GM04503 (cell line): ENCODE results near the gene C3orf33.

Source experiments
- DNase-seq: peaks from one replicate; pipeline ENCODE4 v3.0.0-alpha.2; 2012; ENCODE audit warnings: low read depth

C3orf33 gene

DNA sequence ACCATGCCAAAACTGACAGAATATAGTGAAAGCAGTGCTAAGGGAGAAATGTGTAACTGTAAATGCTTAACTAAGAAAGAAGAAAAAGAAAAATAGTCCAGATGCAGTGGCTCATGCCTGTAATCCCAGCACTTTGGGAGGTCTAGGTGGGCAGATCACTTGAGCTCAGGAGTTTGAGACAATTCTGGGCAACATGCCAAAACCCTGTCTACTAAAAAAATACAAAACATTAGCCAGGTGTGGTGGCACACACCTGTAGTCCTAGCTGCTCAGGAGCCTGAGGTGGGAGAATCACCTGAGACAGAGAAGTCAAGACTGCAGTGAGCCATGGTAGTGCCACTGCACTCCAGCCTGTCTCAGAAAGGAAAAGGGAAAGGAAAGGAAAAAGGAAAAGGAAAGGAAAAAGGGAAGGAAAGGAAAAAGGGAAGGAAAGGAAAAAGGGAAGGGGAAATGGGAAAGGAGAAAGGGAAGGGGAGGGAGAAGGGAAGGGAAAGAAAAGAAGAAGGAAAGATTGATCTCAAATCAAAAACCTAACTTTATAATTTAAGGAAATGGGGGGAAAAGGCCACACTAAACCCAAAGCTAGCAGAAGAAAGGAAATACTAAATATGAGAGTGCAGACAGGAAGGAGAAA lies 20.3 kb downstream of the C3orf33 start:
- no peak for DNase-seq

DNA sequence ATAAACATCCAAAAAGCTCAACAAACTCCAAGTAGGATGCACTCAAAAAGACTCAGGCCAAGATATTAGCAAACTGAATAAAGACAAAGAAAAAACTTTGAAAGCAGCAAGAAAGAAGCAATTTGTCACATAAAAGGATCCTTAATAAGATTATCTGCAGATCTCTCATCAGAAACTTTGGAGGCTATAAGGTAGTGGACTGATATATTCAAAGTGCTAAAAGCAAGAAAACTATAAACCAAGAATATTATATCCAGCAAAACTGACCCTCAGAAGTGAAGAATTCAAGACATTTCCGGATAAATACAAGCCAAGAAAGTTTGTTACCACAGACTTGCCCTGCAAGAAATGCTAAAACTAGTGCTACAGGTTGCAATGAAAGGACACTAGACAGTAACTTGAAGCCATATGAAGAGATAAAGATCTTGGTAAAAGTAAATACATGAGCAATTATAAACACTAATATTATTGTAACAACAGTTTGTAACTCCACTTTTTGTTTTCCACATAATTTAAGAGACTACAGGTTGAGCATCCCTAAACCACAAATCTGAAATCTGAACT lies 23.6 kb downstream of the C3orf33 start:
- DNase-seq = no peak

DNA sequence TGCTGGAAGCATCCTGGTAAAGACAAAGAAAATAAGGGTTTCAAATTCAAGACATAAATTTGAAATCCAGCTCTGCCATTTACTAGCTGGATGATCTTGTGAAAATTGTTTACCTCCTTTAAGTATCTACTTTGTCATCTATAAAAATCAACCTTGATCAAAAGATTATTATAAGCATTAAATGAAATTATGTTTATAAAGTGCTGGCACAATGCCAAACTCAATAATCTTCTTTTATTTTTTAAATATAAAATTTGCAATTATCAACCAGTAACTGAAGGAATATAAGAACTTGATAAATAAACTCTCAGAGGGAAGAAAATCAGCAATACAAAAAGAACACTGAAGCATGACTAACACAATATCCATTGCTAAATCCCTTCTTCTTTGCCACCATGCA lies 25.8 kb downstream of the C3orf33 start:
- DNase-seq = no peak

DNA sequence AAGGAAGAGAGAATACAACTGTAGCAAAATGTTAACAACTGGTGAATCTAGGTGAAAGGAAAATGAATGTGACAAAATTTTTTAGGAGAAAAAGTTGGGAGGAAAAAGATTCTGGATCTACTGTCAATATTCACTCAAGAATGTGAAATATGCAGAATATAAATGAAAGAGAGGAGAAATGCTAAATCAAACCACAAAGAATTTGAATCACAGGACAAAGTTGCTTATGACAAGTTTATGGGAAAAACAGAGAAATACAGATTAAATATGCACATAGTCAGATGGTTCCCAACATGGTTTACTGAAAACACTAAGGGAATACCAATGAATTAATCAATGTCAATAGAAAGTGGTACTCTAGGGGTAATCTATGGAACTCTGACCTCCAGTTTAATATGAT lies 27.6 kb downstream of the C3orf33 start:
- DNase-seq = no peak

DNA sequence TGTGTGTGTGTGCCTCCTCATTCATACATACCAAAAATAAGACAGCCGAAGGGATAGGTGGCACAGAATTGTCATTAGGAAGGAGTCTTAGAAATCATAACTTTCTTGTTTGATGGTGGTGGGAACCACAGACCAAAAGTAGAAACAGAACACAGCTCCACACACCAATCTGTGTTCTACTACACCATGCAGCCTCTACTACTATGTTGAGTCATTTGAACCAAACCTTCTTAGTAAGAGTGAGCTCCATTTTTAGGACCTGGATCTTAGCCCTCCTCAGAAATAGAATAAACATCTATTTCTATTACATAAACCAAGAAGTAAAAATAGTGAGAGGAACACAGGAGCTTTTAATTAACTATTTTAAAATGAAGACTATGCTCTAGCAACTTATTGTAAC lies 33.3 kb downstream of the C3orf33 start:
- DNase-seq = no peak

DNA sequence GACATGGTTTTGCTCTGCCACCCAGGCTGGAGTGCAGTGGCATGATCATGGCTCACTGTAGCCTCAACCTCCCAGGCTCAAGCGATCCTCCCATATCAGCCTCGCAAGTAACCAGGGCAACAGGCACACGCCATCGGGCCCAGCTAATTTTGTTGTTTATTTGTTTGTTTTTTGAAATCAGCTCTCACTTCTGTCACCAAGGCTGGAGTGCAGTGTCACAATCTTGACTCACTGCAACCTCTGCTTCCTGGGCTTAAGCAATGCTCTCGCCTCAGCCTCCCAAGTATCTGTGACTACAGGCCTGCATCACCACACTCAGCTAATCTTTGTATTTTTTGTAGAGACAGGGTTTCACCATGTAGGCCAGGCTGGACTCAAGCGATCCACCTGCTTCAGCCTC lies 35.0 kb downstream of the C3orf33 start:
- DNase-seq = no peak

DNA sequence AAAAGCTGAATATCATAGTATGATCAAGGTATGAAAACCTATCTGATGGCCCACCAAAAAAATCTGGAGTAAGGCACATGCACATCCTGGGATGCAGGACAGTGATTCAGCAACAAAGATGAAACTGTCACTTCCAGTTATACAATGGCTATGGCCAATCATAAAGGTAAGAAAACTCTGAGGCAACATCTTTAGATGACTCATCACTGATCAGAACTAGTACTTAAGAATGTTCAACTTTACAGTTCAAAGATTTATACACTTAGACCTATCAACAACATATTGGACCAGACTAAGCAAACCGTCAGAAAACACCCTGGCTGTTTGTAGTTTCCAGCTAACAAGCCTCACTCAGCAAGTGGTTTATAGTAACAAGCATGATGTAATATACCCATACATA lies 39.9 kb downstream of the C3orf33 start:
- DNase-seq = no peak

DNA sequence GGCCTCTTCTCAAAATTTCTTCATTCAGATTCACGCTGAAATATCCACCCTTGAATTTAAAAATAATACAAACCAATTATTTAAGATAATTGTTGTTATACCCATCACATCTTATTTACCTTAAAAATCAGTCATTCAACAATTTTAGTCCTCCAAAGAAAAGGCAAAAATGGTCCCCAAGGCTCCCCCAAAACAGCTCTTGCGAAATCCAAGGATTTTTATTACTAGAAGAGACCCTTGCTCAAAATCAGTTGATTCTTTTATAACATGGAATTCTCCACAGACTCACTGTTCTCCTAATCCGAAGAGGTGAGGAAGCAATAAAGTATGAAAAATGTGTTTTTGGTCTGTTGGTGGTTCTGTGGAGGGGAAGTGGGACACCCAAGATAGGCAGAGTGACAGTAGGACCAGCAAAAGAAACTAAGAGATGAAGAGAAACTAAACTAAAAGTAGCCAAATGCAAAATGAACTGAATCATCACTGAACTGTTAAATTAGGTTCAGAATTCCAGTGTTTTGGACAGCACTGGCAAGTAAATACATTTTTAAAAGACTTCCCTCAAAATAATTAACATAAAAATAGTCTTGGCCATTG lies 42.1 kb downstream of the C3orf33 start:
- DNase-seq = no peak

DNA sequence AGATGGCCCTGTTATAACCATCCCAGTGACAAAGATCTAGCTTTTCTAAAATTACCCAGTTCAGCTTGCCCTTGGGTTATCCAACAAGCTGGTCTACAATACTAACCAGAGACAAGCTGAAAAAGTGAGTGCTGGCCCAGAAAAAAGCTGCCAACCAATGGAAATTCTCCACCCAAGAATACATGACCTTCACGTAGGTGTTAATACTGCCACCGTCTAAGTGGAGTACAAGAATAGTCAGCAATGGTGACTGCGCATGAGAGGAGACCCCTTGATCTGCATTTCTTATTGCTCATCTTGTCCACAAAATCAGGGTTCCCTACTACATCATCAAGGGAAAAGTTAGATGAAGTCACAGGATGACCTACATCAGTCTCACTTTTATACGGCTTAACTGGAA lies 45.4 kb downstream of the C3orf33 start:
- no peak for DNase-seq

DNA sequence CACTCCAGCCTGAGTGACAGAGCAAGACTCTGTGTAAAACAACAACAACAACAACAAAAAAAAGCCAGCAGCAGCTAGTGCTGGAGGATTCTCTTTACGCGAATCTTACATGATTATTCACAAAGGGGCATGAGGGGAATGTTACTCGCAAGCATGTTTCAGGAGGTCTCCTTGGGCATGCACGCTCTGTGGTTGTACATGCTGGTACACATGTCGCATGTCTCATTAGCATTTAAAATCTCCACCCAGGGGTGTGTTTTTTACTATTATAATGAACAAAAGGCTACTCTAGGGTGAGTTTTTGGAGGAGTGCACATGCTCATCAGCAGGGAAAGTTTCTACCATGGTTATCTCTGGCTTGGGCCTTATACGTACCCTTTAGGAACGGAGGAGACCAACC lies 48.5 kb downstream of the C3orf33 start:
- DNase-seq = no peak

DNA sequence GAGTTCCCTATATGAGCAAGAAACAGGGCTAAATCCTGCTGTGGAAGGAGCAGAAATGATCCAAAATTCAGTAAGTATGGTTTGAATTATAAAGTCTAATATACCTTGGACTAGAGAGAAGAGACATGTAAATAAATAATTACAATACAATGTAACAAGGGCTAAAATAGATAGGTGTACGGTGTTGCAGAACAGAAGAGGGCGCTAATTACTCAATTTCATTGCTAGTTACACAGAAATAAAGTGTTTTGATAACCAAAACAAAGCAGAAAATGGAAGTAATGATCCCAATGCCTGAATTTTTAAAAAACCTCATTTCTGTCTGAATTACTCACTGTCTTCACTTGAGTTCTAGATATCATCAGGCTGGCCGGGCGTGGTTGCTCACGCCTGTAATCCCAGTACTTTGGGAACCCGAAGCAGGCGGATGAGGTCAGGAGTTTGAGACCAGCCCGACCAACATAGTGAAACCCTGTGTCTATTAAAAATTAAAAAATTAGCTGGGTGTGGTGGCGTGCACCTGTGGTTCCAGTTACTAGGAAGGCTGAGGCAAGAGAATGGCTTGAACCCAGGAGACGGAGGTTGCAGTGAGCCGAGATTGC lies 52.9 kb downstream of the C3orf33 start:
- DNase-seq = no peak

DNA sequence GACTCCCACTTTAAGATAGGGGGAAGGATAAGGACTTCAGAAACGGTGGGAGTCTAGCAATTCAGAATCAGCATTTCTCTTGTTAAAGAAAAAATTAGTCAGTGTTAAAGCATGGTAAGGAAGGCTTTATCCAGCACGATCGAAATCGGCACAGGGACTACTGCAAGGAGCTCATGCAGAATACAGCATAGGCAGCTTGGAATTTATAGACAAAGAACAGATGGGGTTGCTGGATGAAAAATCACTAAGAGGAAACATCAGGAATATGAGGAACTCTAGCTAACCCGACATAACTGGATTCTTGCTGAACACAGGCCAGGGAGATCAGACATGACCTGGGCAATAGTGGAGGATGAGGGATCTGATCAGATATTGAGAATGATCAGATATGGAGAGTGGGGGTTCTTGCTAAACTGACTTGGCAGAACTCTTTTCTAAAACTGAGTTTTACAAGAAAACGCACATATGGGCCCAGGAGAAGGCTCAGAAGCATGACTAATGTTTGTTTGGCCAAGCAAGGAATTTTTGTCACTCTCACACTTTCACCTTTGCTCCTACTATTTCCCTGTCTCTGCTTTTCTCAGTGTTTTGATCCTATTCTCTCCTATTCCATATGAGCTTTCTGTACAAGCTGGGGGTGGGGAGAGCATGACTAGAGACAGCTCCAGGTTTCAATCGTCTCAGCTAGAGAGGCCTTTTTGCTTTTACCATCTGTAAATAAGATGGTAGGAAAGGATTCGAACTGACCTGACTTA lies 57.3 kb downstream of the C3orf33 start:
- DNase-seq = no peak

DNA sequence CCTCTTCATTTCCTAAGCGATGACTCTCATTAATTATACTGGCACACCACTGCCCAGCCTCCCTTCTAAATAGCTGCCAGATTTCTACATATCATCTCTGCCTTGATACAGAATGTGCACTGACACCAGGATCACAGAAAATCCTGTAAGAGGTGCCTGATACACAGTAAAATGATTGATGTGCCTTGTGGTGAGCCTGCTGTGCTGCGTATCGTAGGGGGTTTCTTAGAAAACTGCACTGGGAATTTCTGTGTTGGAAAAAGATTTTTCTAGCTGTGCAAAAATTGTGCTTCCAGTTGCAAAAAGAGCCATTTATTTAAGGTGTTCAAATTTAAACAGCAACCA lies 58.2 kb downstream of the C3orf33 start:
- no peak for DNase-seq

DNA sequence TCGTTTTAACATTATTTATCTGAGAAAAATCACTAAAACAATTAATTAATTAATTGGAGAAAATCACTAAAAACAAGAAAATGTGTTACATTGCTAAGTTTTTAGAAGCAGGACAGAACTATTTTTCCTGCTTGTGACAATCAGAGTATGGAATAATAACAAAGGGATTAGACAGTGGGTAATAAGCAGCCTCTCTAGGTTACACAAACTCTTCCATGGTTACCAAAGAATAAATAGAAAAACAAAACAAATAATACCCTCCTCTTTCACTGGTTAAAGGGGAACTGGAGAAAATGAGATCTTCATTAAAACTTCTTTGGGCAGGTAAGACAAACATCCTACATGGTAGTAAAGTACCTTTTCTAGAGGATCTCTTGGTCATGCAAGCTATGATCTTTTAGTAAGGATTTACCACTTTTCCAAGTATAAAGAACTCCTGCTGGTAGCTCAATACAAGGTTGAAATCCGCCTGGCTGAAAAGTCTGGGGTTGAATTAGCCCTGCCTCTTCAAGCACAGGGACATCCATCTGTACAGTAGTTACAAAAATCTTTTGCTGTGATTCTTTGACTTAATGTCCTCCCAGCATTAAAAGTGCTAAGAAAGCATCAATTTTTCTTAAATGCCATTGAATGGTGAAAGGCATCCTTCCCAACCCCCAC lies 58.7 kb downstream of the C3orf33 start:
- DNase-seq = no peak

DNA sequence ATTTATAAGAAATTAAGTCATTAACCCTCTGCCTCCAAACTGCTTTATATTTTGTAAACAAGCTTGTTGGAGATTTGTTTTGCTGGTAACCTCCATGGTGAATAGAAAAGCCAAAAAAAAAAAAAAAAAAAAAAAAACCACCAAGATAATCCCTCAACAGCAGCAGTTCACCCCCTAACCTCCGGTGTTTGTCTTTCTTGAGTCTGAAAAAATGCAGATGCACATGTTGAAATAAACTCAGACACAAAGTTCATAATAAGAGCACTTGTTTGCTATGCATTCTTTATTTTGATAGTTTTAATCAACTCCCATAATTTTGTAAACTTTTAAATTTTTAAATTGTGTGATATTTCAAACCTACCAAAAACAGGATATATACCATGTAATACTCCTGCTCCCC lies 59.4 kb downstream of the C3orf33 start:
- no peak for DNase-seq

DNA sequence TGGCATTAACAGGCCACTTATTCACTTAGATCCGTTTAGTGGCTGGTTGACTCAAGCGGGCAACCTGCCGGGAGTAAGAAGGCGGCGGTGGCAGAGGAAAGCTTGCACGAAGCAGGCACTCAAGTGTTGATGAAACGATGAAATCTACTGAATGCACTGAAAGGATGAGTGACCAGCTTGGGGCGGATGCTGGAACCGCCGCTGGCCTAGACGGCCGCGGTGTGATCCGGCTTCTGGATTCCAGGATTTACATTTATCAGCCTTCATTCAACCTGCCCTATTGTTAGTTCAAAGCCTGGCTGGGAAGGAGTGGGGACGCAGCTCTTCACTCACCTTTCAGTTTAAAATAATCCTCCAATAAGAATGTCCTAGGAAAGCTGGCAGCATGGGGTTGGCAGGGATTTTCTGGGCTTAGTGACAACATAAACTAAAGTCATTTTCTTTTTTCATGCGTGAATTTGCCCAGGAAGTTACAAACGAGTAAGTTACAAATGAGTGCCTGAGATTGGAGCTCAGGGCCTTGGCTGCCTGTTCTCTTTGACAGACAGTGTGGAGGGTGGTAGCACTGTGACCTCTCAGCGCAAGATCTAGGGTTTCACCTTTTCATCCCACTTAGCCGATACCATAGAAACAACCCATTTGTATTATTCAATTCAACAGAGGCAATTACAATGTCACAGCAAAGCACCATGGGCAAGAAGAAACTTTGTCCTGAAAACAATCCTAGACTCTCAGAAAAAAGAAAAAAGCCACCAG lies 60.1 kb downstream of the C3orf33 start:
- no peak for DNase-seq

DNA sequence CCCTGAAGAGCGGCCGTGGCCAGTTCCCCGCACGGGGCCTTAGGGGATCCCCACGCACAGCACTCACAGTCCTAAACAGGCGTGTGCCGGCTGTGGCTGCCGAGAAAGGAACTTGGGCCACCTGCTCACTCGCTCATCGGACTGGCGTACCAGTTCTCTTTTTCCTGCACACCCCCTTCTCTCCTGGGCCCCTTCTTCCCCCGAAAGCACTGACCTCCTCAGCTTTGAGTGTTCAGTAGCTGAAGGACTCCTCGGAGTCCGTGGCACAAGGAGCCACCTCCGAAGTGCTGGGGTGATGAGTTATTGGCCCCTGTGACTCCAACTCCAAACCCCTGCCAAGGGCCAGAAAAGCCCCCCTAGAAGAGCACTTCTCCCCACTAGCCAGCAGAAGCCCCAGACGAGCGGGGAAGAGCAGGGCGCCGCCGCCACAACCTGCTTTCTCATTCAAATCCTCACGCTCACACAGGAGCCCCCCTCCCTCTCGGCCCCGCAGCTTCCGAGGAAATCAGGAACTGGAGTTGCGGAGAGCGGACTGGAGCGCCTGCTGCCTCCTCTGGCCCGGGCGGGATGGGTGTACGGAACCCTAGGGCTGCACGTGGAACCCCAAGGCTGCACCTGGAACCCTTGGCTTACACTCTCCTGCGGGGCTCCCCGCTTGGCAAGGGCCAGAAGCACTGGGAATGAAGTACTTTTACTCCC lies 61.3 kb downstream of the C3orf33 start, which contains the start of gene PLCH1:
Gene PLCH1 (minus strand): TSS at position 446 of the 699 bp plus-strand sequence. CDS start 40,847 bp downstream, outside the sequence.
- no peak for DNase-seq

DNA sequence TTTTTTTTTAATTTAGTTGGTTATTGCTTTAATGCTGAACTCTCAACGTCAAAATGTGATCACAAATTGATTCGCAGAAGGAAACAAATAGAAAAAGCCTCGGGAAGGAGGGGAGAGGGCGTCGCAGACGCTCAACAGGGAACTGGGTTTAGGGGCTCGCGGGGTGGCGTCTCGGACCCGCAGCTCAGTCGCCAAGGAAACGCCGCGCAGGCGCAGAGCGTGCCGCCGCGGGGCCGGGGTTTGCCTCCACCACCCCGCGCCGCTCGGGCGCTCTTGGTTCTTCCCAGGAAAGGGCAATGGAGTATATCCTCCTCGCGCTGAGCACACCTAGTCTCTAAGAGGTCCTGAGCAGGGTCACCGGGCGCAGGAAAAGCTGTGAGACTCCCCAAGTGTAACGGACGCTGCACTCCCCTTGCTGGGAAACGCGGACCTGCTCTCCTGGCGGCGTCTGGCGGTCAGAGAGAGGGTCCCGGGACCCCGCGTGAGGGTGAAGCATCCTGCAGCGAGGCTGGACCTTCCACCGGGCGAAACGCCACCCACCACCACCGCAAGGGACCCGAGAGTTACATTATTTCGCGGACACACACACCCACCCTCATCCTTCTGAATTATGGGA lies 62.0 kb downstream of the C3orf33 start:
- DNase-seq = no peak

DNA sequence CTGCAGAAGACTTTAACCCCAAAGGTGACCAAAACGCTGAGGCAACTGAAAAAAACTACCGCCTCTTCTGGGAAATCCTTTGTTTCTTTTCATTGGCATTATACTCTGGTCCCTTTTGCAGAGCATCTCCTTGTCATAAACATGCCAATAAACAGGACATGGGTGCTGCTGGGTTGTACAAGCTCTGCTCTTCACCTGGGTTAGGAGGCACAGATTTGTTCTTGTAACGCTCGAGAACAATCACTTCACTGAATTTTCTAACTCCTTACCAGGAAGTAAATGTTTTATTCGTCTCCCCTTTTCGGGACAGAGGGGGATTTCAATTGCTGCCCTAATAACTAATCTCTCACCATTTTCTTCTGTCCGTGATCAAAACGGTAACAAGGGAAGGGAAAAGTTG lies 62.5 kb downstream of the C3orf33 start:
- DNase-seq = no peak

DNA sequence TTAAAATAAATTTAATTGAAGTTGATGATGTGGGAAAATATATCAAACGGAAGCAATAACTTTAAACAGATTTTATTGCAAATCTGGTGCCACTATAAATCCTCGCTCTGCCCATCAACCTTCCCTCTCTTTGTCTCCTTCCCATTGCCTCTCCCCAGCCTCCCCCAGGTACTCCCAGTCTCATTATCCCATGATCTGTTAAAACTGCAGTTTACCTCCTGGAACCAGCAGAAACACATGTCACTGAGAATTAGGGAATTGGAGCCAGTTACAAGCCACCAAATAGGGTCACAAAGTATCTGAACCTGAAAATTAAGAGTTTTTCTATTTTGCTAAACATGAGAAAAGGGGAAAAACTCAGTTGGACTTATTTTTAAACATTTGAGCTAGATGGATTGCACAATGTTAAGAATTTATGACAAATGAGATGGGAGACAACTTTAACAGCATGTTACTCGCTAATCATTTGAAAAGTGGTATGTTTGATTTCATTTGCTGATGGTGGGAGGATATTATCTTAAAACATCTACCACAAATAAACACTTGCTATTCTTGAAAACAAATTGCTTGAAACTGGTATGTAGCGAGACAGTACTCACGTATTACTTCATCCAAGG lies 63.6 kb downstream of the C3orf33 start:
- DNase-seq = no peak
